ENCODE data around the gene TMEM184A.

The TMEM184A gene

GRCh38 chr7:1494866-1495563 lies 61.0 kb downstream of the TMEM184A start:
- in situ Hi-C loops (cut with MboI; ENCODE audit: low pct_unique_long_range_greater_than_20kb, low sequenced_read_pairs, unreplicated experiment), result no loop called here
- no peak for DNase-seq (ENCODE audit: low spot score)
- no peak for TF ChIP-seq CTCF (IDR thresholded peaks at IDR 0.05; ENCODE audit: extremely low read depth, insufficient read depth, missing control alignments)

GRCh38 chr7:1494447-1494846 lies 61.6 kb downstream of the TMEM184A start:
- DNase-seq (ENCODE audit: low spot score), result no peak
- in situ Hi-C loops (cut with MboI; ENCODE audit: low pct_unique_long_range_greater_than_20kb, low sequenced_read_pairs, unreplicated experiment), result no loop called here
- no peak for TF ChIP-seq CTCF (IDR thresholded peaks at IDR 0.05; ENCODE audit: extremely low read depth, insufficient read depth, missing control alignments)

GRCh38 chr7:1493571-1493970 lies 62.4 kb downstream of the TMEM184A start:
- TF ChIP-seq CTCF (IDR thresholded peaks at IDR 0.05; ENCODE audit: extremely low read depth, insufficient read depth, missing control alignments), result no peak
- no peak for DNase-seq (ENCODE audit: low spot score)
- in situ Hi-C loops (cut with MboI; ENCODE audit: low pct_unique_long_range_greater_than_20kb, low sequenced_read_pairs, unreplicated experiment), result no loop called here

- in situ Hi-C loops (cut with MboI; ENCODE audit: low pct_unique_long_range_greater_than_20kb, low sequenced_read_pairs, unreplicated experiment), result no loop called here
- no peak for TF ChIP-seq CTCF (IDR thresholded peaks at IDR 0.05; ENCODE audit: extremely low read depth, insufficient read depth, missing control alignments)
- DNase-seq (ENCODE audit: low spot score), result no peak
Observed at GRCh38 chr7:1493129-1493528, 62.9 kb downstream of the TMEM184A start.

GRCh38 chr7:1492640-1493039 lies 63.4 kb downstream of the TMEM184A start:
- no peak for DNase-seq (ENCODE audit: low spot score)
- in situ Hi-C loops (cut with MboI; ENCODE audit: low pct_unique_long_range_greater_than_20kb, low sequenced_read_pairs, unreplicated experiment), result no loop called here
- no peak for TF ChIP-seq CTCF (IDR thresholded peaks at IDR 0.05; ENCODE audit: extremely low read depth, insufficient read depth, missing control alignments)

All from GM13977 (cell line).